ENCODE measurements around the gene NELFCD.
"Not testable (repeated sequence)": the region's sequence is repeated elsewhere in the genome, so short reads cannot be mapped to it uniquely, and the experiment has no call there.

The NELFCD gene

DNA sequence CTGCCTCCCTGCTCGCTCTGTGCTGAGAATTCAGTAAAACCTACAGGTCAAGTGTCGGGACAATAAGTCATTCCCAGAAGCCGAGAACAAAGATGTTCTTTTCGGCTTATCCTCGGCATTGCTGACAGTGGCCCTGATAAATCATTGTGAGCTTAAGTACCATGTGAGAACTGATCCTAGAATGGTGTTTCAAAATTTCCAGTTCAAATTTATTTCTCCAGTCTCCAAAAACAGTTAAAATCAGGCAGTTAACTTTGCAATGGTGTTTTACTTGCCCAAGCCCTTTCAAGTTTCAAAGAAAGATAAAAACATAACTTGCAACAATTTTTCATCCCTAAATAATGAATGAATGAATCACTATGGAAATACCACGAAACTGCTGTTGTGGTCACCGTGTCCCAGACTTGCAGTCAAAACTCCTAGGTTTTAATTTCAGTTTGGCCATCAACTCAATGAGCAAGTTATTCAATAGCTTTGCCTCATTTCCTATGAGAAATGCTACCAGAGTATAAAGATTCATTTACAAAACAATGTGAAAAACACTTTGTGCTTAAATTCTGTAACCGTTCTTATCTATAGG, 46.8 kb downstream of the NELFCD start:
- no peak for DNase-seq

- no peak for DNase-seq
These were observed 47.8 kb downstream of the NELFCD start for GRCh38 chr20:59028812-59029211.

DNA sequence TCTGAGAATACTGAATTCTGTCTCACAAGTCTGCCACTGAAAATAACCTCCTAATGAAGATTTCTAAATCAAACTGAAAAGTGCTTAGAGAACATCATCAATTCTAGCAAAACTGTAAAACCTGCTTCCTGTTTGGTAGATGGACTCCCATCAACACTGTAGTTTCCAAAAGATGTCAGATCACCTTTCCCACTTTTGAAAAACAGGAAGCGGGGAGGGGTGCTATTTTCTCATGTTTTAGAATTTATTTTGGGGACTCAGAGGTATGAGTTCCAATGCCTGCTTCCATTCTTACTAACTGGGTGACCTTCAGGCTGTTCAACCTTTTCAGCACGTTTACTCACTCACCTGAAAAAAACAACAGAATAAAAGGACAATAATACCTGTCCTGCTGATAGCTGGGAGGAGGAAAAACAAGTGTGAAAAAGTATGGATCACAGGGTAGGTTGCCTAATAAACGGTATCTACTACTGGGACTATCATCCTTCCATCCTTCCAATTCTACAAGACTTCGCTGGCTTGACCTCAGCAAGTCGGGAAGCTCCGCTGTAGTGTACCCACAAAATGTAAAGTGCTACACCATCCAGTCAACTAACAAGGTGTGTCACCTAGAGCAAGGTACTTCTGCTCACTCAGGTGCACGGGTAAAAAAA, 50.0 kb downstream of the NELFCD start:
- no peak for DNase-seq

- no peak for DNase-seq
These were observed 50.5 kb downstream of the NELFCD start for GRCh38 chr20:59031564-59032022.

- DNase-seq: peak; percentile 94
These were observed 51.1 kb downstream of the NELFCD start, which contains the start of gene ATP5F1E for GRCh38 chr20:59032023-59032712. TSS of gene ATP5F1E (minus strand) at chr20:59032335. CDS start at chr20:59032251, 84 bp downstream.

- DNase-seq: no peak
These were observed 51.6 kb downstream of the NELFCD start for GRCh38 chr20:59032713-59033059.

- DNase-seq: no peak
These were observed 52.0 kb downstream of the NELFCD start for GRCh38 chr20:59033093-59033492.

DNA sequence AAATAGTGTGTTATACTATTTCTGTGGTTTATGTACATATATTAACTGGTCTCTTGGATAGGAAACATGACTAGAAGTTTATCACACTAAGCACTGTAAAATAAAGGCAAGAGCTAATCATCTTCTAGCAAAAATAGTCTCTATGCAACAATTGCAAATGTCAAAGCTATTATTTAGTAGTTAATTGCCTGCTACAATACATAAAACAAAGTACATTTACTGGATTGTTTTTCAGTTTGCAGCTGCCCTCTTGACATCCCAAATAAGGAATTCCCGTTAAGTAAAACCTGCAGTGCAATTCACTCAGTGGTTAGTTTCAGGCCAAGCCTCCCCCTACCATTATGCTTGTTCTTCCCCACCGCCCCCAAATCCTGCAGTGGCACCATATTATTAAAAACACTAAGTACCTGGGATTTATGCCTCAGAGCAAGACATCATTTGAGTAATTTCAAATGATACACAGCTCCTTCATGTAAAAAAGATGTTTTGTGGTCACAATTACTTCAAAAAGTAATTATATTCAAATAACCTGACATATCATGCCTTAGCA, 52.6 kb downstream of the NELFCD start:
- no peak for DNase-seq

DNA sequence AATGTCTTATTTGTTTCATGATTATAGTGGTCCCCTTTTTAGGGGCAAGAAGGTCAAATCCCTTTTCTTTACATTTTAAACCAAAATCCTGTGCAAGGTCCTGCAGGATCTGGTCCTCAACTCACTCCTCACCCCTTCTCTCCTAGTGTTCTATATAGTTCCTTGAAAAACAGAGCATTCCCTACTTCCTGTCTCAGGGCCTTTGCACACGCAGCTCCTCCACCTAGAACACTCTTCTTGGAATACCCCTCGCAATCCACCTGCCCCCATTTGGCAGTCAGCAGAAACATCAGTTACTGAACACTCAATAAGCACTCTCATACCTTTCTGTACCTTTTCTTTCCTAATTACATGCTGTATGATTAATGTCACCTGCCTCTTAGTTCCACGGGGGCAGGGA, 54.3 kb downstream of the NELFCD start:
- no peak for DNase-seq

DNA sequence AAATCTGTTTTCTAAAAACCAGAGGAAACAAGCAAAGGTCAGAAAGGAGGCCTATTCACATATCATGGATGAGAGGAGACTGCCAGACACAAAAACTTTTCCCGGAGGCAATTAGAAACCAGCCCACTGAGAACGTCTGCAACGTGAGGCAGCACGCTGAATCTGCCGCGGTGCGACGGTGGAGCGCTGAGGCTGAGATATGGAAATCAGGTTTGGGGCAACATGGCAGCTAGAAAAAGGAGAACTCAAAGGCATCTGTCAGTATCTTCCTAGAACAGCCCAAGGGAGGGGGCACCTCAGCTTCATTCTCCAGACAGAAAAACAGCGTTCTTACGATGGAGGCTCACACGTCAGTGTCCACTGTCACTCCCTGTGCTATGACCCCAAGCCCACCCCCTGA, 56.3 kb downstream of the NELFCD start:
- no peak for DNase-seq

DNA sequence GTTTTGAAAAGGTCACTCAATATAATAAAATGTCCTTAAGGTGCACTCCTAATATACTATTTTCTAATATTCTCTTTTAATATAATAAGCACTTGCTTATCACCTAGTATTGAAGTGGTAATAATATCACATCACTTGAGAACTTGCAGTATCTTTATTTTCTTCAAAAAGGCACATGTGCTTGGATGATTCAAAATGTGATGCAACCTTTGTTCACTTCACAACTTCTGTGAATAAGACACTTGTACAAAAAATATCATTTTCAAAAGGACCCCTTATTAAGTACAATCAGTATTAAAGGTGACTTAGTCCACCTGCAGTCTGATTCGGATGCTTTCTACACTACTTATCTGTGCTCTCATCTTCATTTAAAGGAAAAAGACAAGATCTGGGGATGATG, 58.2 kb downstream of the NELFCD start:
- DNase-seq: no peak

DNA sequence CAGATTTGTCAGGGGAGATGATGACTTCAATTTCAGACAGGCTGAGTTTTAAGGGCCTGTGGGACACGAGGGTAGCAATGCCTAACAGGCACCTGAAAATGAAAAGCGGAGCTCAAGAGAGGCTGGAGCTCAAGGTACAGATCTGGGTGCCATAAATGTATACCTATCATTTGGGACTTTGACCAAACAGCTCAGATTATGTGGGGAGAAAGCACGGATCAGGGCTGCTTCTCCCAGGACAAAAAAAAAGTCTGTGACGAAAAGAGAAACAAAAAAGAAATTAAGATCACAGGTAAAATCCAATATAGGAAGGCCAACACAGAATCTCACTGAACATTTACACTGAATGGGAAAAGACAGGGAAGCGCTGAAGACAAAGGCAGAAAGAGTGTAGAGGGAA, 59.6 kb downstream of the NELFCD start:
- DNase-seq: no peak

- DNase-seq: not testable (repeated sequence)
These were observed 60.4 kb downstream of the NELFCD start for GRCh38 chr20:59041487-59041886.

DNA sequence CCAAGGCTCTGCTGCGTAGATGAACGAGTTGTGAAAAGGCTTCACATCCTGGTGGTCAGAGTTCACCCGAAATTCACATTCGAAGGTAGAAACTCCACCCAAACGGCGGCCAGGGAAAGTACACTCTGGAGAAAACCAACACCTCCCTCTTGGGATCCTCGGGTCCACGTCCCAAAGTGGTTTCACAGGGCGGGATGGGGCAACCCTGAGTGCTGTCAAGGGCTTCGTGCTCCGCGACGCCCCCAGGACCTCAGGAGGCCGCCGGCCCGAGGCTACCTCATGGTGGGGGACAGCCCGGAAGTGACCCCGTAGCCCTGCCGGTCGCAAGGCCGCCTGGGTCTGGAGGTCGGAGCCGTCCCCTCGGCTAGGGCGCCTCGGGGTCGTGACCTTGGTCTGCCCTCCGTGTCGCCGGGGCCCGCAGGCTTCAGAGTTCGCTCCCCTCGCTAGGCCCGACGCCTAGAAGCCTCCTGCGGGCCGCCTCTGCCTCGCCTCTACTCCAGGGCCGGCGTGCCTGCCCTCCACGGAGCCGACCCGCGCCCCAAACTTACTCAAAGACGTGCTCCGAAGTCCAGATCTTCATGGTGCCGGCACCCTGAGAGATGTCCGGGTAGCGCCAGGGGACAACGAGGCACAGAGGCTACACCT, 61.2 kb downstream of the NELFCD start, which contains the start of gene PRELID3B:
Gene PRELID3B (minus strand): TSS at position 636 of the 645 bp plus-strand sequence. CDS start 56 bp downstream, at position 580.
- peak; percentile 17 for DNase-seq

- DNase-seq: peak; percentile 92
These were observed 62.0 kb downstream of the NELFCD start for GRCh38 chr20:59042796-59043631.

GRCh38 chr20:59043698-59044097, 62.6 kb downstream of the NELFCD start:
- no peak for DNase-seq

DNA sequence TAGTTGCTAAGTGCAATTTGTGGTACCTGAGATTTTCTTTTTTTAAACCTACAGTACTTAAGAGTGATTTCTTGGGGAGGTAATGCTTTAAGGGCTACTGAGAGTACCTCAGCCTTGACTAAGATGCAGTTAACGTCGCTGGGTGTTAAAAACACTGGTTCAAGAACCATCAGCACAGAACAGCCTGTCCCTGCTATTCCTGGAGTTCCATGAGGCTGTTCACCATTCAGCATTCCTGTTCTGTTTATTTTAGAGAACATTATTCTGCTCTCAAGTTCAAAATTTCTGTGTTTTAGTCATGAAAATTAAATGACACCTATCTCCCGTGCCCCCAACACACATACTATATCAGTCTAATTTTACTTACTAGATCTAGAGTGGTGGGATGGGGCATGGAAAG, 63.2 kb downstream of the NELFCD start:
- no peak for DNase-seq
